ENCODE results near the gene RHO. TPM values are rescaled to one million over a fixed set of nuclear protein-coding genes. Genes with fewer than 3 reads are reported as not detected.

RHO gene
- total RNA-seq, 1 donor = not detected

GRCh38 chr3:129502641-129503408, 25.6 kb upstream of the RHO start:
- H3K4me3 ChIP-seq (ENCODE audit: insufficient read depth, low read length) = no peak overlapping the region
- H3K9me3 ChIP-seq (ENCODE audit: low read depth, low read length) = no peaks in the 10 kb centered on the region
- no peak for DNase-seq (ENCODE audit: insufficient read length, low spot score, missing footprints)
- no peak overlapping the region for H3K4me2 ChIP-seq (ENCODE audit: insufficient read depth, low read length)
- peaks cover 4% of the 10 kb centered on the region for H3K4me1 ChIP-seq (ENCODE audit: insufficient read depth, low read length)
- no peak overlapping the region for H3K27ac ChIP-seq (ENCODE audit: low read depth, low read length)
- TF ChIP-seq, protein P1, sequence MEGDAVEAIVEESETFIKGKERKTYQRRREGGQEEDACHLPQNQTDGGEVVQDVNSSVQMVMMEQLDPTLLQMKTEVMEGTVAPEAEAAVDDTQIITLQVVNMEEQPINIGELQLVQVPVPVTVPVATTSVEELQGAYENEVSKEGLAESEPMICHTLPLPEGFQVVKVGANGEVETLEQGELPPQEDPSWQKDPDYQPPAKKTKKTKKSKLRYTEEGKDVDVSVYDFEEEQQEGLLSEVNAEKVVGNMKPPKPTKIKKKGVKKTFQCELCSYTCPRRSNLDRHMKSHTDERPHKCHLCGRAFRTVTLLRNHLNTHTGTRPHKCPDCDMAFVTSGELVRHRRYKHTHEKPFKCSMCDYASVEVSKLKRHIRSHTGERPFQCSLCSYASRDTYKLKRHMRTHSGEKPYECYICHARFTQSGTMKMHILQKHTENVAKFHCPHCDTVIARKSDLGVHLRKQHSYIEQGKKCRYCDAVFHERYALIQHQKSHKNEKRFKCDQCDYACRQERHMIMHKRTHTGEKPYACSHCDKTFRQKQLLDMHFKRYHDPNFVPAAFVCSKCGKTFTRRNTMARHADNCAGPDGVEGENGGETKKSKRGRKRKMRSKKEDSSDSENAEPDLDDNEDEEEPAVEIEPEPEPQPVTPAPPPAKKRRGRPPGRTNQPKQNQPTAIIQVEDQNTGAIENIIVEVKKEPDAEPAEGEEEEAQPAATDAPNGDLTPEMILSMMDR (IDR thresholded peaks at IDR 0.05; ENCODE audit: extremely low read depth, low read depth, low read length) = no peak
- no peaks in the 10 kb centered on the region for H3K79me2 ChIP-seq (ENCODE audit: insufficient read depth, low read length)
- H2AFZ ChIP-seq (ENCODE audit: low read length) = no peak overlapping the region
- peaks cover 67% of the 10 kb centered on the region for H3K36me3 ChIP-seq (ENCODE audit: insufficient read depth, low read length)
- H4K20me1 ChIP-seq (ENCODE audit: insufficient read depth, low read length) = no peaks in the 10 kb centered on the region
- no peaks in the 10 kb centered on the region for H3K27me3 ChIP-seq (ENCODE audit: insufficient read depth, low read length)

DNA sequence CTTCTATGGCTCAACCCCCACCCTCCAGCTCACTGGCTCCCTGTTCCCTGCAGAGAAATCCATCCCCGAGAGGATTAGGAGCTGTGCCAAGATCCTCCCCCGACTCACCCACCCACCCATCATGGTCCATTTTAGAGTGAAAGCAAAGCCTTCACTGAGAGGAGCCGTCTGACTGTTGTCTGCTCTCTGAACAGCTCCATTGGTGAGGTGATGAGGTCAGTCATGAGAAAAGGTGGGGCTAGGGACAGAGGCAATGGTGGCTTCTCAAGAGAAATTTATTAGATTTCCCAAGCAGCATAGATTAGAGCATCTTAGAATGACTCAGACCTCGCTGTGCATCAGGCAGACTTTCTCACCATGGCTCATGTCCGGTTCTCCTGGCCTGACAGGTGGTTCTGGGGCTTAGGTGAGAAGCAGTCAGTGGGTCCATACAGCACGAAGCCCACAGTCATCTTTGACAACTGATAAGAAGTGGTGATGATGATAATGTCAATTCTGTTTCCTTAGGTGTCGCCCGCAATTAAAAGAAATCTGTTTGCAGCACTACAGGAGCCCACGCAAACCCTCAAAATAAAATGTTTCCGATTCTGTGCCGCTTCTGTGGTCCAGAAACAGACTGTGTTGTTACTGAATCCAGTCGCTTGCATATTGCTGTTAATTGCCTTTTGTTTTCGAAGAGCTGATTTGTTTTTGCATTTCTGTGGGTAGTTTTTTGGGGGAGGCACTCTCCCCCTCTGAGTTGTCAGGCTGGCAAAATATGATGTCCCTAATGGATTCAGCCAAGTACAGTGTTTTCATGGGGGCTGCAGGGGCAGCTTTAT, 24.8 kb upstream of the RHO start:
- no peak for DNase-seq (ENCODE audit: insufficient read length, low spot score, missing footprints)
- Histone ChIP-seq H4K20me1 (ENCODE audit: insufficient read depth, low read length) (no peaks in the 10 kb centered on the region), H3K36me3 (ENCODE audit: insufficient read depth, low read length) (peaks cover 70% of the 10 kb centered on the region), H3K9me3 (ENCODE audit: low read depth, low read length) (no peaks in the 10 kb centered on the region), H3K4me3 (ENCODE audit: insufficient read depth, low read length) (no peak overlapping the region), H3K27me3 (ENCODE audit: insufficient read depth, low read length) (no peaks in the 10 kb centered on the region), H3K4me2 (ENCODE audit: insufficient read depth, low read length) (no peak overlapping the region), H3K79me2 (ENCODE audit: insufficient read depth, low read length) (no peaks in the 10 kb centered on the region), H3K27ac (ENCODE audit: low read depth, low read length) (no peak overlapping the region), H2AFZ (ENCODE audit: low read length) (no peak overlapping the region), H3K4me1 (ENCODE audit: insufficient read depth, low read length) (peaks cover 3% of the 10 kb centered on the region)
- TF ChIP-seq, protein P1 (IDR thresholded peaks at IDR 0.05; ENCODE audit: extremely low read depth, low read depth, low read length) = no peak

DNA sequence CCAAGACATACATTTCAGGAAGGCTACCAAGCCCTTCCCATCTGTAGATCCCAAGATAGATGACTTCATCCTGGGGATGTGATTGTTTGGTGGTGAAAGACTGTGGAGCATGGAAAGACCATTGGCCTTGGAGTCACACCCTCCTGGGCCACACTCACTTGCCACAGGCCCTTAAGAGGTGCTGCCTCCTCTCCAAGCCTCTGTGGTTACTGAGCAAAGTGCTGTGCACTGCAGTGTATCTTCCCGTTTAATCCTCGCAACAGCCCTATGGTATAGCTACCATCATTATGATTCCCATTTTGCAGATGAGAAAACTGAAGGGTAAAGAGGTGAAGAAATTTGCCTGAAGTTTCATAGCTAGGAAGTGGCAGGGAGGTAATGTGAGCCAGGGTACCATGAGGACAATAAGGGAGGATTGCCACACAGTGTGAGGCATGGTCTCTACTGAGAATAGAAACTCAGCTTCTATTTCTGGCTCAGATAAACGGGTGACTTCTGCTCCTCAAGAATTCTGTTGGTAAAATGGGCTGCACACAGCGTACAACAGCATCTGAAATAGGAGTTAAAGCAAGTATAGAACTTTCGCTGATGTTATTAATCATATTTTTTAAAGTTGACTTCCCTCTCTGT, 23.9 kb upstream of the RHO start:
- Histone ChIP-seq H3K4me1 (ENCODE audit: insufficient read depth, low read length) (no peaks in the 10 kb centered on the region), H2AFZ (ENCODE audit: low read length) (no peak overlapping the region), H3K79me2 (ENCODE audit: insufficient read depth, low read length) (no peaks in the 10 kb centered on the region), H3K36me3 (ENCODE audit: insufficient read depth, low read length) (peaks cover 70% of the 10 kb centered on the region), H3K27me3 (ENCODE audit: insufficient read depth, low read length) (no peaks in the 10 kb centered on the region), H3K4me2 (ENCODE audit: insufficient read depth, low read length) (no peak overlapping the region), H4K20me1 (ENCODE audit: insufficient read depth, low read length) (no peaks in the 10 kb centered on the region), H3K27ac (ENCODE audit: low read depth, low read length) (no peak overlapping the region), H3K4me3 (ENCODE audit: insufficient read depth, low read length) (no peak overlapping the region), H3K9me3 (ENCODE audit: low read depth, low read length) (no peaks in the 10 kb centered on the region)
- DNase-seq (ENCODE audit: insufficient read length, low spot score, missing footprints) = no peak
- TF ChIP-seq, protein P1 (IDR thresholded peaks at IDR 0.05; ENCODE audit: extremely low read depth, low read depth, low read length) = no peak
